Activated CD4-positive, alpha-beta T cell treated with anti-CD3 and anti-CD28 coated beads for 4 hours (primary cell): ENCODE measurements around the gene H6PD.
"Not testable (repeated sequence)": the region's sequence is repeated elsewhere in the genome, so short reads cannot be mapped to it uniquely, and the experiment has no call there.

ENCODE experiments used
- DNase-seq, 2 donors: peaks; one replicate each; pipeline ENCODE4 v3.0.0-alpha.2; 2020

The H6PD gene

DNA sequence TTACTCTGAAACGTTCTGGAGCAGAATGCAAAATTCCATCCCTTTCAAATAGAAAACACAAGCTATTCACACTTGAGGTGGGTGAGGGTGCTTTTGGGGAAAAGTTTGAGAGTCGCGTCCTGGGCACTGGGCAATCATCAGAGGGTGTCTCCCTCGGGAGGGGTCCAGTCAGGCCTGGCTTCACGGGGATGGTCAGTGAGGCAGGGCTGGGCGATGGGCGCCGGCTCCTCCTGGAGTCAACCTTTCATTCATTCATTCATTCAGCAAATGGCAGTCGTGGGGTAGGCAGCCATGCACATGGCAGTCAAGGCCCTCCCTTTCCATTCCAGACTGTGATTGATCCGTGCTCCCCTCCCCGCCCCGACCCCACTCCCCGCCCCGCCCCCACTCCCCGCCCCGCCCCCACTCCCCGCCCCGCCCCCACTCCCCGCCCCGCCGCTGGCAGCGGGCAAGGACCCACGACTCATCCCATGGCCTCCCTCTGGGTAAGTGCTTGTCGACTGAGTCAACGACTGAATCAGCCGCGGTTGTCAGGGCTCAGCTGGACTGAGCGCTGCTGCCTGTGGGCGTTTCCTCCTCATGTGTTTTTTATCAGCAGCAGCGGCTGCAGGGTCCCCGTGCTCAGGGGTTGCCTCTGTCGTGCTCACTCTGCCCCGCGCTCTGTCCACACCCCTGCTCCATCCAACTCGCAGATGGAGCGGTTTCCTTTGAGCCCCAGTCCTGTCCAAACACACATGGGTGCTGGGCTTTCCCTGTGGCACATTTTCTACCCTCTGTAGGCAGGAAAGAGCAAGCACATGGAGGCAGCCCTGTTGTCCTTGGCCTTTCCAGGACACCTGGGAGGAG, 45.7 kb downstream of the H6PD start:
- peak; percentile 47 to 64 for DNase-seq

DNA sequence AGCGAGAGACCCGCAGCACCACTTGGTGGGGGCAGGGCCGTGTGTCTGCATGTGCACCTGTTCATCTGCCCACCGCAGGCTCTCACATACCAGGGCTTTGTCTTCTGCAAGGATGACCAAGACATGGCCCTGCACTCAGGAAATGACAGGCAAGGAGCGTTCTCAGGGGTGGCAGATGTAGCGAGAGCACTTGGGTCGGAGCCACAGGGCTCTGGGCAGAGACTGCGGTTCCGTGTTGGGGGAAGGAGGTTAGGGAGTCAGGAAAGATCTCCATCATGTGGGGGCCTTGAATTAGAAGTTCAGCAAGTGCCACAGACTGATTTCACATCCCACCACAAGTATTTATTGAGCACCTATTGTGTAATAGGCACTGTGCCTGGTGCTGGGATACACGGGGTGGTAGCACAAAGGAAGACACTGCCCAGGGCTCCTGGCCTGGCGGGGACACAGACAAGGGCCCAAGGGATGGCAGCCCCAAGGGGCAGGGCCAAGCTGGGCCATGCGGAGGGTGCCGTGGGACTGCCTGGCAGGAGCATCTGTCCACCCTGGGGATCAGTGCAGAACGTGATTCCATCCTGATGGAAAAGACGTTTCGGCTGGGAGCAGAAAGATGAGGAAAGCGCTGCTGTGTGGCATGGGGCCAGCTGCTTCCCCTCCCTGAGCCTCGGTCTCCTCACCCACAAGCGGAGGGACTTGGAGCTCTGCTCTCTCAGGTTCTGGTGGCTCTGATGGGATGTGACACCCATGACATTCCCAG, 46.7 kb downstream of the H6PD start:
- no peak for DNase-seq

DNA sequence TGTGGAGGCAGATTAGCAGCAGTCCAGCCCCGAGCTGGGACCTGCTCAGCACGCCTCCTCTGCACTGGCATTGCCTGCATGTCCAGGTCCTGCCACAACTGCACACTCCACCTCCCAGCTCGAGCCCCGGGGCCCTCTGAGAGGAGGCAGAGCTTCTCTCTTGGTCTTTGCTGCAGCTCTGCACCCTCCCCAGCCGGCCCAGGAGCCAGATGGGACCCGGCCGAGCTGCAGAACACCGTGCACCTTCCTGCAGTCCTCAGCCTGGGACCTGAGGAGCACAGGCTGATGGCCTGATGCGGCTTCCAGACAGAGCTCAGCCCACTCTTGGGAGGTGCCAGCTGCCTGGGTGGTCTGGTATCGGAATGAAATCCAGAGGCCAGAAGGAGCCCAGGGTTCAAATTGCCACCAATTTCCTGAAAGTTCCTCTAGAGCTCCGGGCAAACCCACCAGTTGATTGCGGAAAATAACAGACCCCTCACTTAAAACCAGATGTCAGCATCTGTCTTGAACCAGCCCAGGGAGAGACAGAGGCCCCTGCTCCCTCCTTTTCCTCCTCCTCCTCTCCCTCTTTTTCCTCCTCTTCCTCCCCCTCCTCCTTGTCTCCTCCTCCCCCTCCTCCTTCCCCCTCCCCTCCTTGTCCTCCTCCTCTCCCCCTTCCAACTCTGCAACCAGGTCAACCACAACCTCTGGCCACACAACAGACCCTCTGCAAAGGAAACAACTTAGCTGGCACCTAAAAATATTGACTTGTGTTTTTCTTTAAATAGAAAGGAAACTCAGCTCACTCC, 47.5 kb downstream of the H6PD start:
- no peak for DNase-seq

DNA sequence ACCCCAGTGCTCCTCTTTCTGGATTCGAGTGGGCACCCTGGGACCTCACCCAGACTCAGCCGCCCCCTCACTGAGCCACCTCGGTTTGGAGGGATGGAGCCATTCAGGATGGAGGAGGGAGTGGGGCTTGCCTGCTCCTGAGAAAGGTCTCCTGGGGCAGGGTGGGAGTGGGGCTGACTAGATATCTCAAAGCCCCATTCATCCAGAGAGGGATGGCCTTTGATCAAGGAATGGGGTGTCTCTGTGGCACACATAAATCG, 48.1 kb downstream of the H6PD start:
- DNase-seq: no peak

DNA sequence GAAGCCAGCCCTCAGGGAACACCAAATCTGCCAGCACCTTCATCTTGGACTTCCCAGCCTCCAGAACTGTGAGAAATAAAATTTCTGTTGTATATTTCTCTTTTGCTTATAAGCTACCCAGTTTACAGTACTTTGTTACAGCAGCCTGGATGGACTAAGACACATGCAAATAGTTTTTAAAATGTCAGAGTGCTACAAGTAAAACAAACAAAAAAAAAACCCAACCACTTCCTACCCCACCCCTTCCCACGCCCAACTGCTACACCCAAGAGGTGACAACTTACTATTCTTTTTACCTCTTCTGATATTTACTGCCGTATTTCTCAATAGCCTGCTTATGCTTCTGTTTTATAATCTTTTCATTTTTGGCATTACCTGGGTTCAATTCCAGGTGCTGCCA, 49.5 kb downstream of the H6PD start:
- no peak for DNase-seq

DNA sequence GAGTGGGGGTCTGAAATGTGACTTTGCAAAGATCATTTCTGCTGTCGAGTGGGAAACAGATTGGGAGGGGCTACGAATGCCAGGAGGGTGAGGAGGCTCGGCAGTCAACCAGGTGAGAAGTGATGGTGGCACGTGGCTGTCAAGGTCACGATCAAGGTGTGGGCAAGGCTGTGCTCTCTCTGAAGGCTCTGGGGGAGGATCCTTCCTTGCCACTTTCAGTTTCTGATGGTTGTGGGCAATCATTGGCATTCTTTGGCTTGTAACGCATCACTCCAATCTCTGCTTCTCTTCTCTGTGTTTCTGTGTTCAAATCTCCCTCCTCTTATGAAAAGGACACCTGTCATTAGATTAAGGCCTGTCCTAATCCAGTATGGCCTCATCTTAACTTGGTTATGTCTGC, 52.0 kb downstream of the H6PD start:
- no peak for DNase-seq

DNA sequence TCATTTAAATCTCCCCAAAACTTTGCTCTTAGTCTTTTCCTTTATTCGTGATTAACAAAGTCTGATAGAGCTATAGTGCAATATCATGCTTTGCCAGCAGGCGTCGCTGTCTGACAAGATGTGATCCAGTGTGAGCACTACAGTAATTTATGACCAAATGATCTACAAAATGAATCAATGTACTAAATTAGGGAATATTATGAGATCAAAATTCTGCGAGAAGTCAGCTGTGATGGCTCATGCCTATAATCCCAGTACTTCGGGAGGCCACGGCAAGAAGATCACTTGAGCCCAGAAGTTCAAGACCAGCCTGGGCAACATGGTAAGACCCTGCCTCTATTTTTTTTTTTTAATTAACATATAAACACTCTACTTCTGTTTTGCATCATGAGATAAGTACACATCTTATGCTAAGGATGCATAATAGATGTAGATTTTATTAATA, 54.5 kb downstream of the H6PD start:
- DNase-seq: peak; percentile 76 to 92

DNA sequence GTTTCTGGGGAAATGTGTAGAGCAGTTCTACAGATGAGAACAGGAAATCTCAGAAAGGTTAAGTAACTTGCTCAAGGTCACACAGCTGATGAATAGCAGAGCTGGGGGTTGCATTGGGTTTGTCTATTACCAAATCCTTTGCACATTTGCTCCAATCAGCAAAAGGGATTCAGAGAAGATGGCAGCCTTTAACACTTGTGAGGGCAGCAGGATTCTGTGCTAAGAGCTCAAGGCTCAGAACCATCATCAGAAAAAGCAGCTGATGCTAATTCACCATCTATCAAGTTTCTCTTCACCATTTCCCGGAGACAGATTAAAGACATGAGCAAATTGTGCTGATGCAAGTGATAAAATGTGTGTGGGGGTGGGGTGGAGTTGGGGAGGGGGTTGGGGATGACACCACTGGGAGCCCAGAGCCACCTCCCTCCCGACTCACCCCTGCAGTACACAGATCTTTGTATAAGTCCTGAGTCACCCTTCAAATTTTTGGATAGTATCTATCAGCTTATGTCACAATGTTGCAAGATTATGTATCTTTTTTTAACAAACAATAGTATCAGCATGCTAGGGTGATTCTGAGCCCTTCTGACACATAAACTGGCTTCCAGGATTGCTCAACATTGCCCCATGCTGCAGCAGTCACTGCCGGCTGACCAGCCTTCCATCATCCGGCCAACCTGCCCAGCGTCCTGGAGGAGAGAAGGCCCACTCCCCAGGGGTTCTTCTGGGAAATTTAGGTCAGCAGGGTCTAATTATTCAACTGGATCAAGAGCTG, 55.3 kb downstream of the H6PD start:
- DNase-seq: peak; percentile 37 to 50

DNA sequence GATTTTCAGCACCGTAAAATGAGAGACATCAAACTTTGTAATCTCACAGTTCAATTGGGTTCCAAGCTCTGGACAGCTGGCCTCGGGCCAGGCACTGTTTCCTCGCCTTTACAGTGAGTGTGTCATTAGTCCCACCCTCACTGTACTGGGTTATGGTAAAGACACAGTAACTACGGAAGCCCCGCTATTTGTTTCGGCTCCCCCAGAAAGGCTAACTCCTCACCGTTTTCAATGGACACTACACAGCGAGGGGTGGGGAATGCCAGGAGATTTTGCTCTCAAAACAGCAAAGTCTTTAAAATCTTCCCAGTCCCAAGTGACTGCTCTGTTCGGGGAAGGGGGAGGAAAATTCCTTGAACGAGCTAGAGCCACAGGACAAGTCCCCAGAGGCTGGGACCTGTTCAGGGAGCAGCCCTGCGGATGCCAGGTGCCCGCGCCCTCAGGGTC, 57.4 kb downstream of the H6PD start:
- DNase-seq: no peak

DNA sequence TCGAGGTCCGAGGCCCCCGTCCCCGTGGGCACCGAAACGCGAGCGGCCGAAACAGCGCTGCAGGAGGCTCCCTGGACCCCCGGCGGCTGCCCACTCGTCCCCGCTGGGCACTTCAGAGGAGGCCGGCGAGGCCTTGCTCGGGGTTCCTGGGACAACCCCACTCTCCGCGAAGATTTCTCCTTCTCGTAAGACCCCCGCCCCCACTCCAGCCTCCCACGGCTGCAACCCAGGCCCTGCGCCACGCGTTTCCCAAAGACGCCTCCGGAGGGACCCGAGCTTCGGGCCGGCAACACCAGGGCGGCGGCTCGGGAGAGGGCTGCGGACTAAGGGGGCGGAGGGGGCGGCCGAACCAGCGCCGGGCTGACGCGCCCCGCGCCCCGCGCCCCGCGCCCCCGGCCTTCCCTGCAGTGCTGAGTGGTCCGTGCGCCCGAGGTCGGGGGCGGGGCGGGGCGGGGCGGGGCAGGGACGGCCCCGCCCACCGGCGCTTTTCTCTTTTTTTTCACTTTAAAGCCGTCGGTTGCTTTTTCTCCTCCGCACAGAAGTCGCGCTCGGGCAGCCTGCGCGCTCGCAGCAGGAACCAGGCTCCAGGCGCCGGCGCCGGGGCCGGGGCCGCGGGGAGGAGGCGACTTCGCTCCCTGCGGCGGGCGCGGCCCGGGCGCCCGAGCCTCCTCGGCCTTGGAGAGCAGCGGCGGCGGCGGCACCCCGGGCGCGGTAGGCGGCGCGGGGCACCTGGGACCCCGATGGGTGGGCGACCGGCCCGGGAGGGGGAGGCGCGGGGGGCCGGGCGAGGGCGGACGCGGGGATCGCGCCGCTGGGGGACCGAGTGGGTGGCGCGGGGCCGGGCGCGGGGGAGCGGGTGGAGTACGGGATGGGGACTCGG, 58.0 kb downstream of the H6PD start, which contains the start of gene SPSB1:
Gene SPSB1, plus strand, starts transcription at position 534 of the 880 bp plus-strand sequence. CDS start 62,998 bp downstream, outside the sequence.
- DNase-seq: peak; percentile 62 to 68

DNA sequence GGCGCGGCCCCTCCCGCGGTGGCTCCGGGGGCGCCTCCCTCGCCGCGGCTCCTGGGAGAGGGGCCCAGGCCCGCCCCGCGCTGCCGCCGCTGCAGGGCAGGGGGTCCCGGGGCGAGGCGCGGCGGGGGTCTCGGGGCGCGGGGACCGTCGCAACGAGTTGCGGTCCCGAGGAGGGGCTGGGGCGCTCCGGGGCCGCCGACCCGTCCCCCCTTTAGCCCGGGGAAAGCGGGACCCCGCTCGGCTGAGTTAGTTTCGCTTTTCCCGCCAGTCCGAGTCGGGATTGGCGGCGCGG, 58.6 kb downstream of the H6PD start:
- no peak for DNase-seq

DNA sequence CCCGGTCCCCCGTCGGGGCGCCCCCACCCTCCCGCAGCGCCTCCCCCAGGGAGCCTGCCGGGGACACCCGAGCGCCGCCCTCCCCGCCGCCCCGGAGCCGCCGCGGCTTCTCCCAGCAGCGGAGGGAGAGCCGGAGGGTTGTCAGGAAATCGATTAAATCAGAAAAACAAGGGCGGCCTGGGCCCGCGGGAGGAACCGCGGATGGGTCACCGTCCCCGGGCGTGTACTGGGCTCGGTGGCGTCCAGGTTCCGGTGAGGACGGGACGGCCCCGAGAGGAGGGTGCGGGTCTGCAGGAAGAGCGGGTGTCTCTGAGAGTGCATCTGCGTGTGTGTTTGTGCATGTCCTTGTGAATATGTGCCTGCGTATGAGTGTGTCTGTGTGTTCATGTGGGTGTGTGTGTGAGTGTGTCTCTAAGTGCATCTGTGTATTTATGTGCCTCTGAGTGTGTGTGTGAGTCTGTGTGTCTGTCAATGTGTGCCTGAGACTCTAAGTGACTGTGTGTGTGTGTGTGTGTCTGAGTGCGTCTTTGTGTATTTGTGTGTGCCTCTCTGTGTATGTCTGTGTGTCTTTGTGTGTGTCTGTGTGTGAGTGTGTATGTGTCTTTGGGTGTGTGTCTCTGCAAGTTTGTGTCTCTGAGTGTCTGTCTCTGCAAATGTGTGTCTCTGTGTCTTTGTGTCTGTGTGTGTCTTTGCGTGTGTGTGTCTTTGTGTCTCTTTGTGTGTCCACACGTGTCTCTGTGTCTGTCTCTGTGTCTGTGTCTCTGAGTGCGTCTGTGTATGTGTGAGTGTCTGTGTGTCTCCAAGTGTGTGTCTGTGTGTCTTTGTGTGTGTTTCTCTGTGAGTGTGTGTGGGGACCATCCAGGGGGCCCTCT, 59.2 kb downstream of the H6PD start:
- DNase-seq: peak; percentile 27 to 30

DNA sequence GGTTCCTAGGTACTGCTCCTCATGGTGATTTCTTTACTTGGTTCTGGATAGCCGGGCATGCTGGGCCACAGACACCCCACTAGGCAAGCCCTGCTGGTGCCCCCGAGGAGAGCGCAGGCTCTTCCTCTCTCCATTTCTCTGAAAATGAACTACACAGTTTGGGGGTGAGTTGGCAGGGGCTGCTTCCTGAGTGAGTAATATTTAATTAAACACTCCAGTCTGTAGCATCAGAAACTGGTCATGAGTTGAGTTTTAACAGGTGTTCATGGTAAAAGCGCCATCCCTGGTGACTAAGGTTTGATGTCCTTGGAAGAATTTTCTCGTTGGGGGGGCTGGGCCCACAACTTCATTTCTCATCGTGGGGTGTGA, 59.8 kb downstream of the H6PD start:
- DNase-seq: peak in 1 of 2 donors; percentile 25

DNA sequence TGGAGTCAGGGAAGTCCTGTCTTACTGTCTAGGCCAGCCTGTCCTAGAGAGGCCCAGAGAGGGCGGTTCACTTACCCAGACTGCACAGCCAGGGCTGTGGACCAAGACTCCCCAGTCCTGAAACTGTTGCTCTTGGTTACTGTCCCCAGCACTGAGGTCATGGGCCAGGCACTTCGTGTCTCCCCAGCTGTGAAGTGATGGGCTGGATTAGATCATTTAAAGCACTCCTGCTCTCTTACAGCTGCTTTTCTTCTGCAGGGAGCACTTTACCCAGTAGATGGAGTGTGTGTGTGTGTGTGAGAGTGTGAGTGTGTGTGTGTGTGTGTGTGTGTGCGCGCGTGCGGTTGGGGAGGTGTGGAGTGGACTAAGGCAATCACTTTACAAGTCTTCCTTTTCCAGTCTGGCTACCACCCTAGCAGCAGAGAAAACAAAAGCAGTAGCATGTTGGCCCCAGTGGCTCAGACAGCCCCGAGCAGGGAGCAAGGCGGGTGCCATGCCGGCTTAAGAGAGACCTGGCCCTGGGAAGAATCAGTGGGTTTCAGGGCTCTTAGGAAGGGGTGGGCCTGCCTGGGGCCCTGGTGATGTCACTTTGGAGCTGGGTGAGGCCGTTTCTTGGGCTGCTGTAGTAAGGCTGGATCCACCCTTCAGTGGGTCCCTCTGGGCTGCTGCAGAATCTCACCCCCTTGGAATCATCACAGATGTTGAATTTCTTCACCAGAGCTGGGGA, 60.5 kb downstream of the H6PD start:
- DNase-seq: no peak

DNA sequence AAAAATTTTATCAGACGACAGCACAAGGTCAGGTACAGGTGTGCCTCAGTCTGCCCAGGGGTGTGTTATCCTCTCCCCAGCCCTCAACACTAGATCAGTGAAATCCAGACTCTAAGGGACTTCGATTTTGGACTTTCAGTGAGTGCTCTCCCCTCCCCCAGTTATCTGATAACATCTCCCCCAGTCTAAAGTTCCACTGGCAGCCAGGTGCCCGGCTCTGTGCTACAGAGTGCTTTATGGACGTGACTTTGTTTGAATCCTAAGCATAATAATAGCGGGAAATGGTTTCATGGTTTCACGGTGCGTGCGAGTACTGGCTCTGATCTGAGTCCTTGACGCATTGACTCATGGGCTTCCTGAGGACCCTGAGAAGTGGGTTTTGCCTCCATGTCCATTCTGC, 61.3 kb downstream of the H6PD start:
- no peak for DNase-seq

DNA sequence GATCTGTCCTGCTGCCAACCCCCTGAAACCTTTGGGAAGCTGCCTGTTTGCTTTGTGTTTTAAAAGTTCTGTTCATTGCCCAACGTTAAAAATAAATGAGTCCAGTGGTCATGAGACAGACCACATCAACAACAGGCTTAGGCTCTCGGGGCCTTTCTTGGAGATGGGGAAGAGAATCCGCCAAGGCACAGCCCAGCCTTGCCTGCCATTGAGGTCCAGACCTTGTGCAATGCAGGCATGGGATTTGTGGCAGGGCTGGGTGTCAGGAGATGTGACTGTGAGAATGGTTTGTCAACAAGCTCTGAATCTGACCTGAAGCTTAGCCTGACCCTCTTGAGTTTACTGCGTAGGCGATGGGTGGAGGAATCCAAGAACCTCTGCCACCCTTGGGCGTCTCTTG, 62.3 kb downstream of the H6PD start:
- no peak for DNase-seq

DNA sequence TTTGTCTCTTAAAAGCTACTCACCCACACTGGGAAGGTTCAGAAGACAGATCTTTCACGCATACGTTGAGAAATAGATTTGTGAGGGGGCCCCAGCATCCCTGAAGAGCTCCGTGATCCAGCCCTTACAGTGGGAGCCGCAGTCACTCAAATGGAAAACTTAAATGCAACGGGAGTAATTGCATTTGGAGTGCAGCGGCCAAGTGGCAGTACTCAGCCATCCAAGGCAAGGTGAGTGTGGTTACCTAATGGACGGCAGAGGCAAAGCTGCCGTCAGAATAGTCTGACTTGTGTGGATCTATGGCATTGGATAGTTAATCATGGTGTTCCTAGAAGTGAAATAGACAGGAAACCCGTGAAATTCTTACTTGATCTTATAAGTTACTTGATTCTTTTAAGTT, 63.3 kb downstream of the H6PD start:
- DNase-seq: no peak

DNA sequence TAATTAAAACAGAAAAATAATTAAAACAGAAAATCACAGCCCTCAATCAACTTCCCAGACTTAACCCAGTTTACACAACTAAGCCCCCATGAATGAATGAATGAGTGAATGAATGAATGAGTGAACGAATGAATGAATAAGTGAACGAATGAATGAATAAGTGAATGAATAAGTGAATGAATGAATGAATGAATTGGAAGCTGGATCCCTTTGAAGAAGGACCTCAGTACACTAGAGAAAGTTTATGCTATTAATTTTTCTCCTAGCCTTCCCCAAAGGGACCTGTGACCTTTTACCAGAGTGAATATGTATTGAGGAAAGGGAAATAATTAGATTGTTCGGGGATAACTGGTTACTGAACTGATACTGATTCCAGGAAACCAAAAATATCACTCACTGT, 63.7 kb downstream of the H6PD start:
- no peak for DNase-seq

DNA sequence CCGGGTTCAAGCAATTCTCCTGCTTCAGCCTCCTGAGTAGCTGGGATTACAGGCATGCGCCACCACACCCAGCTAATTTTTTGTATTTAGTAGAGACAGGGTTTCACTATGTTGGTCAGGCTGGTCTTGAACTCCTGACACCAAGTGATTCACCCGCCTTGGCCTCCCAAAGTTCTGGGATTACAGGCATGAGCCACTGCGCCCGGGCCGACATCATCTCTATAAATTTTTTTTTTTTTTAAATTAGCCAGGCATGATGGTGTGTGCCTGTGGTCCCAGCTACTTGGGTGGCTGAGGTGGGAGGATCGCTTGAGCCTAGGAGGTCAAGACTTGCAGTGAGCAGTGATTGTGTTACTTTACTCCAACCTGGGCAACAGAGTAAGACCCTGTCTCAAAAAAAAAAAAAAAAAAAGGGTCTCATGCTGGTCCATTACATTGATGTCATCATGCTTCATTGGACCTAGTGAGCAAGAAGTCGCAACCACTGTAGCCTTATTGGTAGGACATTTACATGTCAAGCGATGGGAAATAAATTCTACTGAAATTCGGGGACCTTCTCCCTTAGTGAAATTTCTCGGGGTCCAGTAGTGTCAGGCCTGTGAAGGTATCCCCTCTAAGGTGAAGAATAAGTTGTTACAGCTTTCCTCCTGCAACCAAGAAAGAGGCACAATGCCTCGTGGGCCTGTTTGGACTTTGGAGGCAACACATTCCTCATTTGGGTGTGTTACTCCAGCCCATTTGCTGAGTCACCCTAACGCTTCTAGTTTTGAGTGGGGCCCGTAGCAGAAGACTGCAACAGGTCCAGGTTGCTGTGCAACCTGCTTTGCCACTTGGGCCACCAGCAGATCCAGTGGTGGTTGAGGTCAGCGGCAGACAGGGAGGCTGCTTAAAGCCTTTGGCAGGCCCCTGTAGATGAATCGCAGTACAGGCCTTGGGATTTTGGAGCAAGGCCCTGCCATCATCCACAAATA, 65.3 kb downstream of the H6PD start:
- DNase-seq: not testable (repeated sequence)
